Pulmonary artery endothelial cell (primary cell): ENCODE data around the gene OR10Z1. TPM values are rescaled to one million over a fixed set of nuclear protein-coding genes. Genes with fewer than 3 reads are reported as not detected.

Experiments used
- total RNA-seq: library from RNA; depleted of rRNA; stranded (reverse); fragments of >200 nt; gene quantifications from 2 replicates; pipeline ENCODE4 v1.2.3, GENCODE V29; 2014

The OR10Z1 gene
- total RNA-seq, 1 donor from 2014 or later: not detected

Other genes starting within 250 kb of the OR10Z1 start
- gene OR10T2, start 205.8 kb upstream of the OR10Z1 start, total RNA-seq: not detected in 2 replicates
- gene OR10K2, start 179.0 kb upstream of the OR10Z1 start, total RNA-seq: not detected in 2 replicates
- gene OR10K1, start 143.4 kb upstream of the OR10Z1 start, total RNA-seq: not detected in 2 replicates
- gene OR10R2, start 133.0 kb upstream of the OR10Z1 start, total RNA-seq: not detected in 2 replicates
- gene OR6Y1, start 50.9 kb upstream of the OR10Z1 start, total RNA-seq: not detected in 2 replicates
- gene OR6P1, start 34.7 kb upstream of the OR10Z1 start, total RNA-seq: not detected in 2 replicates
- gene OR10X1, start 25.4 kb upstream of the OR10Z1 start, total RNA-seq: not detected in 2 replicates
- 0.13 and 0.14 TPM in 2 replicates for gene SPTA1, start 81.4 kb downstream of the OR10Z1 start, total RNA-seq
- not detected in 2 replicates for gene OR6K2, start 95.4 kb downstream of the OR10Z1 start, total RNA-seq
- not detected in 2 replicates for gene OR6K3, start 115.5 kb downstream of the OR10Z1 start, total RNA-seq
- not detected in 2 replicates for gene OR6K6, start 149.5 kb downstream of the OR10Z1 start, total RNA-seq
- not detected in 2 replicates for gene OR6N1, start 166.9 kb downstream of the OR10Z1 start, total RNA-seq
- gene OR6N2, start 175.9 kb downstream of the OR10Z1 start, total RNA-seq: not detected in 2 replicates
- not detected in 2 replicates for gene MNDA, start 226.1 kb downstream of the OR10Z1 start, total RNA-seq